ENCODE measurements around the gene XRCC3. TPM values are rescaled to one million over a fixed set of nuclear protein-coding genes. Genes with fewer than 3 reads are reported as not detected.

XRCC3 gene
- total and polyA plus RNA-seq, 10 of the 15 experiments (the other 5 are each of a cell fraction or from before 2014, with no cell fraction given): 0.37 to 52.0 (median 26.8) TPM

DNA sequence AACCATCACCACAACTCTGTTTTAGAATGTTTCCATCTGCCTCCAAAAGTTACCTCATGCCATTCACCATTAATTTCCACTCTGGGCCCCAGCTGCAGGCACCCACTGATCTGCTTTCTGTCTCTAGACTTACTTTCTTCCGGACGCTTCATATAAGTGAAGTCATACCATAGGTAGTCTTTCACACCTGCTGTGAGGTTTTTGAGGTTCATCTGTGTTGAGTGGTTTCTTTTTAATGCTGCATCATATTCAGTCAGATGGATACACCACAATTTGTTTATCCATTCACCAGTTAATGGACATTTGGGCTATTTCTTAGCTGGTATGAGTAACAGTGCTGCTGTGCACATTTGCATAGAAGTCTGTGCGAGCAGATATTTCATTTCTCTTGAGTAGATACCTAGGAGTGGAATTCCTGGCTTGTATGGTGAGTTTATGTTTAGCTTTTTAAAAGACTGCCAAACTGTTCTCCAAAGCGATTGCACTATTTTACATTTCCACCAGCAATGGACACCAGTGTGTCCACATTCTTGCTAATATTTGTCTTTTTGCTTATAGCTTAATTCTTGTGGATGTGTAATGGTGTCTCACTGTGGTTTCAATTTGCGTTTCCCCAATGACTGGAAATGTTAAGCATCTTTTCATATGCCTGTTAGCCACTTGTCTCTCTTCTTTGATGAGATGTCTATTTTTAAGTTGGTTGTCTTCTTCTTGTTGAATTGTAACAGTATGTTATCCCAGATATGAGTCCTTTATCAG, 48.7 kb upstream of the XRCC3 start (continued):
- TF ChIP-seq POU2F2 (IDR thresholded peaks at IDR 0.05; ENCODE audit: borderline replicate concordance, low read depth, low read length) (peak; percentile 64; the same call in 1 of the 3 replicates), HDAC2 (IDR thresholded peaks at IDR 0.05) (no peak), KDM1A (IDR thresholded peaks at IDR 0.05; ENCODE audit: borderline replicate concordance) (no peak), SIN3A (IDR thresholded peaks at IDR 0.05; ENCODE audit: low read depth, low read length) (no peak), CEBPB (IDR thresholded peaks at IDR 0.05; ENCODE audit: borderline replicate concordance in 1 of 2, low read depth in 2 of 2, low read length in 2 of 2) (0 out of 4 replicates have a peak, but pooled peaks of 1 of the 2 experiments have one; percentile 12), NFIC (IDR thresholded peaks at IDR 0.05; ENCODE audit: low read depth, low read length) (peak; percentile 73), SUZ12 (IDR thresholded peaks at IDR 0.05; ENCODE audit: unreplicated experiment) (no peak), YBX1 (IDR thresholded peaks at IDR 0.05) (no peak), SMAD1 (IDR thresholded peaks at IDR 0.05; ENCODE audit: low read depth, partially characterized antibody) (no peak), ZNF274 (IDR thresholded peaks at IDR 0.05; ENCODE audit: insufficient read depth, insufficient read length) (no peak), BCL3 (IDR thresholded peaks at IDR 0.05; ENCODE audit: borderline replicate concordance, insufficient read depth, low read depth, low read length, poor library complexity, severe bottlenecking) (peak; percentile 80), RUNX3 (IDR thresholded peaks at IDR 0.05; ENCODE audit: low read length) (peak; percentile 95), EED (IDR thresholded peaks at IDR 0.05; ENCODE audit: low read depth) (peak; percentile 43; the same call in 1 of the 2 replicates), FOXM1 (IDR thresholded peaks at IDR 0.05; ENCODE audit: low read depth, low read length) (peak; percentile 45; the same call in 1 of the 2 replicates), TAF1 (IDR thresholded peaks at IDR 0.05; ENCODE audit: borderline replicate concordance, low read depth, low read length) (no peak), CREB1 (IDR thresholded peaks at IDR 0.05; ENCODE audit: low read depth) (peak; percentile 42; the same call in 1 of the 2 replicates), CHD2 (IDR thresholded peaks at IDR 0.05; ENCODE audit: borderline replicate concordance, low read depth, low read length) (no peak), IKZF2 (IDR thresholded peaks at IDR 0.05) (0 out of 4 replicates have a peak, but pooled peaks of 1 of the 2 experiments have one; percentile 18), WRNIP1 (IDR thresholded peaks at IDR 0.05; ENCODE audit: borderline replicate concordance, low read depth, low read length) (no peak)
- TF ChIP-seq, protein P1, sequence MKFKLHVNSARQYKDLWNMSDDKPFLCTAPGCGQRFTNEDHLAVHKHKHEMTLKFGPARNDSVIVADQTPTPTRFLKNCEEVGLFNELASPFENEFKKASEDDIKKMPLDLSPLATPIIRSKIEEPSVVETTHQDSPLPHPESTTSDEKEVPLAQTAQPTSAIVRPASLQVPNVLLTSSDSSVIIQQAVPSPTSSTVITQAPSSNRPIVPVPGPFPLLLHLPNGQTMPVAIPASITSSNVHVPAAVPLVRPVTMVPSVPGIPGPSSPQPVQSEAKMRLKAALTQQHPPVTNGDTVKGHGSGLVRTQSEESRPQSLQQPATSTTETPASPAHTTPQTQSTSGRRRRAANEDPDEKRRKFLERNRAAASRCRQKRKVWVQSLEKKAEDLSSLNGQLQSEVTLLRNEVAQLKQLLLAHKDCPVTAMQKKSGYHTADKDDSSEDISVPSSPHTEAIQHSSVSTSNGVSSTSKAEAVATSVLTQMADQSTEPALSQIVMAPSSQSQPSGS (IDR thresholded peaks at IDR 0.05; ENCODE audit: low read length): peak; percentile 69
- TF ChIP-seq, protein P2, sequence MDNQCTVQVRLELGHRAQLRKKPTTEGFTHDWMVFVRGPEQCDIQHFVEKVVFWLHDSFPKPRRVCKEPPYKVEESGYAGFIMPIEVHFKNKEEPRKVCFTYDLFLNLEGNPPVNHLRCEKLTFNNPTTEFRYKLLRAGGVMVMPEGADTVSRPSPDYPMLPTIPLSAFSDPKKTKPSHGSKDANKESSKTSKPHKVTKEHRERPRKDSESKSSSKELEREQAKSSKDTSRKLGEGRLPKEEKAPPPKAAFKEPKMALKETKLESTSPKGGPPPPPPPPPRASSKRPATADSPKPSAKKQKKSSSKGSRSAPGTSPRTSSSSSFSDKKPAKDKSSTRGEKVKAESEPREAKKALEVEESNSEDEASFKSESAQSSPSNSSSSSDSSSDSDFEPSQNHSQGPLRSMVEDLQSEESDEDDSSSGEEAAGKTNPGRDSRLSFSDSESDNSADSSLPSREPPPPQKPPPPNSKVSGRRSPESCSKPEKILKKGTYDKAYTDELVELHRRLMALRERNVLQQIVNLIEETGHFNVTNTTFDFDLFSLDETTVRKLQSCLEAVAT (IDR thresholded peaks at IDR 0.05): no peak
